Effector memory CD4-positive, alpha-beta T cell (primary cell): ENCODE results near the gene SPINK8.
"Not testable (repeated sequence)": the region's sequence is repeated elsewhere in the genome, so short reads cannot be mapped to it uniquely, and the experiment has no call there.

ENCODE experiments used
- DNase-seq, 3 donors: peaks; one replicate each; pipeline ENCODE4 v3.0.0-alpha.2; 2020
- H3K27ac ChIP-seq: 2 replicates; pipeline ENCODE4 v1.7.0; 2013; ENCODE audit warnings: mild to moderate bottlenecking, low read length, moderate library complexity; ENCODE audit not compliant: insufficient read depth, poor library complexity, severe bottlenecking
- H3K27me3 ChIP-seq: replicated peaks from 2 replicates; pipeline ENCODE4 v1.7.0; 2013; ENCODE audit warnings: mild to moderate bottlenecking, low read length; ENCODE audit not compliant: insufficient read depth, control insufficient read depth, poor library complexity, severe bottlenecking
- H3K36me3 ChIP-seq: 2 replicates; pipeline ENCODE4 v1.7.0; 2013; ENCODE audit warnings: mild to moderate bottlenecking, low read length, moderate library complexity; ENCODE audit not compliant: control insufficient read depth, insufficient read depth
- H3K4me1 ChIP-seq: 2 replicates; pipeline ENCODE4 v1.7.0; 2013; ENCODE audit warnings: low read length, mild to moderate bottlenecking; ENCODE audit not compliant: control insufficient read depth, insufficient read depth, poor library complexity, severe bottlenecking
- H3K4me3 ChIP-seq: 2 replicates; pipeline ENCODE4 v1.7.0; 2013; ENCODE audit warnings: low read length, low read depth, mild to moderate bottlenecking; ENCODE audit not compliant: insufficient read depth, poor library complexity, severe bottlenecking
- H3K9me3 ChIP-seq: 2 replicates; pipeline ENCODE4 v1.7.0; 2013; ENCODE audit warnings: mild to moderate bottlenecking, low read length, moderate library complexity; ENCODE audit not compliant: control insufficient read depth

Gene SPINK8

DNA sequence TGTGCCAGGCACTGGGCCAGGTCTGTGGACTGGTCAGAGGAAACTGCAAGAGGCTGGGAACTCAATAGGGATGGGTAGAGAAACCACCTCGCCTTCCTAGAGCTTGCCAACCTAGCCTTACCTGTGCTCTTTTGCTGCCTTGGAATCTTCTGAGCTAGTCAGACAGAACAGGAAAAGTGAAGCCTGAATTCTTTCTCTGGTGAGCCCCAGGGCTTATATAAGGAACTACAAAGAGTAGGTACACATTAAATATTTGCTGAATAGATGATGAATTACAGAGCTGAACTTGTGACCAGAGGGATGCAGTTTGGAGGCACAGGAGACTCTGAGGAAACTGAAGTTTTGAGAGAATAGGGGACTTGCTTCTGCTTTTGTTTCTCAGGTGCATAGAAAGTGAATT lies 23.0 kb upstream of the SPINK8 start:
- DNase-seq: no peak
- Histone ChIP-seq H3K27ac (no peak overlapping the region), H3K27me3 (no peaks in the 10 kb centered on the region), H3K36me3 (no peaks in the 10 kb centered on the region), H3K9me3 (no peaks in the 10 kb centered on the region), H3K4me3 (no peak overlapping the region), H3K4me1 (no peaks in the 10 kb centered on the region)

DNA sequence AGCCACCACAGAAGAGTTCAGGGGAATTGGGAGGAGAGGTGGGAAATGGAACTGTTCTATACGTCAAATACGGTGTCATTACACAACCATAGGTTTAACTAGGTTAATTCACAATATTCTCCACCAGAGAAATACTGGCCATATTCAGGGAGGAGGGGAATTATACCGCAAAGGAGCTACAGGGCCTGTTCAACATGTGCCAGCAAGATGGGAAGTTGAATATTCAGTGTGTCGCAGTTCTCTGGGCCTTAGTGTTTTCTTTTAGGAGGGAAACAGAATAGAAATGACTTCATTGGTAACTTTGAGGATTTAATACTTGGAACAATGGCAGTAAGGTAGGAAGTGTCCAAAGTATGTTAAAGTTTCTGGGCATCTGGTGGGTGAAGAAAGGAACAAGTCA lies 20.5 kb upstream of the SPINK8 start:
- Histone ChIP-seq H3K4me1 (no peaks in the 10 kb centered on the region), H3K27ac (no peak overlapping the region), H3K9me3 (no peaks in the 10 kb centered on the region), H3K36me3 (no peaks in the 10 kb centered on the region), H3K27me3 (no peaks in the 10 kb centered on the region), H3K4me3 (no peak overlapping the region)
- no peak for DNase-seq

DNA sequence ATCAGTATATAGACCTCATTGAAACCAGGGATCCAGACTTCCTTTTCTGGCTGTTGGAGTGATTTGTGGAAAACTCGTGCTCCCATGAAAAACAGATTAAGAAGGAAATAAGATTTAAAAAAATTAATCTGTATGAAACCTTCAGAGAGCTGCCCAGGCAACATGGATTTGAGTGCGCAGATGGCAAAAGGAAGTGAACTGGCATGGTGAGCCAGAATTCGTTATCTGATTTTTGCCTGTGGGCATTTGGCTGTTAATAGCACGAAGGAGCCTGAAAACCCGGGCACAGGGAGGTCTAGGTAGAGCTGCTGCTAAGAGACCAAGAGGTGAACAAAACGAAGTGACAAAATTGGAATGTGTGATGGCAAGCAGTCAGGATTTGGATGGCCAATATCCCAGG lies 19.1 kb upstream of the SPINK8 start:
- Histone ChIP-seq H3K9me3 (no peaks in the 10 kb centered on the region), H3K27ac (no peak overlapping the region), H3K4me1 (no peaks in the 10 kb centered on the region), H3K4me3 (no peak overlapping the region), H3K36me3 (no peaks in the 10 kb centered on the region), H3K27me3 (no peaks in the 10 kb centered on the region)
- no peak for DNase-seq

DNA sequence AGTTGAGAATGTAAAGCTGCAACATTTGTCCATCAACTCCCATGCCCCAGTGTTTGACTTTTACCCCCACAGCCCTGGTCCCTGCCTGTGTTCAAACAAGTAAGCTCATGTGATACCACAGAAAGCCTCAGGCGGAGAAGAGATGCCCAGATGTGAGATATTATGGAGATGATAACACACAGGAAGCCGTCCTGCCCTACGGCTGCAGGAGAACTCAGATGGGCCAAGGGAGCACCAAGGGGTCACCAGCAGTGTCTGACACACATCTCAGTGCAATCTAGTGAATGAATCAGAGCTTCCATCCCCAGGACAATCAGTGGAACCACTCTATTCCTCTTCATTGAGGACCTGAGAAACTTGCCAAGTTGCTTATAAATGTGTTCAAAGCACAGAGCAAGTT lies 14.0 kb upstream of the SPINK8 start:
- no peaks in the 10 kb centered on the region for H3K9me3 ChIP-seq
- no peaks in the 10 kb centered on the region for H3K36me3 ChIP-seq
- H3K27ac ChIP-seq: no peak overlapping the region
- H3K27me3 ChIP-seq: no peaks in the 10 kb centered on the region
- H3K4me3 ChIP-seq: no peak overlapping the region
- no peaks in the 10 kb centered on the region for H3K4me1 ChIP-seq
- DNase-seq: no peak

DNA sequence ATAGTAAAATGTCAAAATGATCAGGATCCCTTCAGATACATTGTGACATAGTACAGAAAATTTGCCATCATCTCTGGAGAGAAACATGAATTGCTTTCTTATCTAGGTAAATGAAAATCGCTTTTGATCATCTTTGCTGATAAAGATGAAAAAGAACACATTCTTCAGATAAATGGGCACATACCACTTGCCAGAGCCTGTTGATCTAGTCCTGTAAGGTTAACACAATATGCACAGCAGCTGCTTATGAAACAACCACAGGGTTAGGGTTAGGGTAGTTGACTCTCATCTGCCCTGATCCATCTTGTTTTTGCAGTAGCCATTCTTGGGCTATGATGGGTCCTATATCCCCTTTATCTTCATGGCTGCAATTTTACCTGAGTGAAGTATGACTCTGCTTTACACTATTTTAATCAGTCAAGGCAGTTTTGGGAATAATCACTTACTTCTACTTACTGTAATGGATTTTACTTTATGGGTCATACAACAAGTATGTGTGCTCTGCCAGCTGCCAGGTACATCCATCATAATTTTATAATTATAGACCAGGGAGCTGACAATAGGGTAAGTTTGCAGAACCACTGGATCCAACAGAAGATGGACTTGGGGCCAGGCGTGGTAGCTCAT lies 12.6 kb upstream of the SPINK8 start:
- Histone ChIP-seq H3K27ac (no peak overlapping the region), H3K27me3 (no peaks in the 10 kb centered on the region), H3K4me3 (no peak overlapping the region), H3K9me3 (no peaks in the 10 kb centered on the region), H3K36me3 (no peaks in the 10 kb centered on the region), H3K4me1 (no peaks in the 10 kb centered on the region)
- DNase-seq: no peak

DNA sequence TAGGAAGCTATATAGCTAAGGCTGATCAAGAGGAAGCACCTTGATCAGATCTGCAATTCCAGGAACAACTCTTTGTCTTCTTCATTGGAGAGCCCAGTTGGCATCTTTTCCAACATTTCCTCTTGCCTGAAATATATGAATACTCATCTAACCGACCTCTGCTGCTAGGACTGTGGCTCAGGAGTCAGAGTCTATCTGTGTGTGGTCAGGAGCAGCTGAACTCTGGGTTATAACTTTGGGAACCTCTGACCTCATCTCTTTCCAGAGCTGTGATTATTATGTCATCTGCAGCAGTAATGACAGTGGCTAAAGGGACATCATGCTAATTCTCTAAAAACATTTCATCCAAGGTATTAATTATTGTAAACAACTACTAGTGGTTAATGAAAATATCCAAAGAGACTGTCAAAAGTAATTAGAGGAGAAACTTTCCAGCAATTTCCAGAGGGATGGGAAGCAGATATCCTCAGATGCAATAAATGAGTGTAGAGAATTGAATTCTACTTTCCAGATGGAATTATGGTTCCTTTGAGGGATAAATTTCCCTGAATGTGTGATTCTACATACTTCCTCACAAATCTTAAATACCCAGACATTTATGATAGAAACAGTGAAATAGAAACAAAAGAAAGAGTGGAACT lies 11.5 kb upstream of the SPINK8 start:
- no peak for DNase-seq
- H3K9me3 ChIP-seq: no peaks in the 10 kb centered on the region
- H3K4me1 ChIP-seq: no peaks in the 10 kb centered on the region
- H3K4me3 ChIP-seq: no peak overlapping the region
- no peaks in the 10 kb centered on the region for H3K27me3 ChIP-seq
- no peak overlapping the region for H3K27ac ChIP-seq
- no peaks in the 10 kb centered on the region for H3K36me3 ChIP-seq

DNA sequence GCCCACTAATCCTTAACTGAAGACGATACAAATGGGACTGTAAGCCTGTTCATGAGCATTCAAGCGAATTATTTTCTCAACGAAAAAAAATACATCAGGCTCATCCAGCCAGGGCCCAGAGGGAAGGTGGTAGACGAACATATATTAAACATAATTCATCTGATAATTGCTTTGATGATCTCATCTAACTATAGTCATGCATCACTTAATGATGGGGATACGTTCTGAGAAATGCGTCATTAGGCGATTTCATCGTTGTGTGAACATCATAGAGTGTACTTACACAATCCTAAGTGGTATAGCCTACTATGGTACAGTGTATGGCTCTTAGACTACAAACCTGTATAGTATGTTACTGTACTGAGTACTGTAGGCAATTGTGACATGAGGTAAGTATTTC lies 10.0 kb upstream of the SPINK8 start:
- Histone ChIP-seq H3K27ac (no peak overlapping the region), H3K4me3 (no peak overlapping the region), H3K9me3 (no peaks in the 10 kb centered on the region), H3K36me3 (no peaks in the 10 kb centered on the region), H3K27me3 (no peaks in the 10 kb centered on the region), H3K4me1 (no peaks in the 10 kb centered on the region)
- no peak for DNase-seq

DNA sequence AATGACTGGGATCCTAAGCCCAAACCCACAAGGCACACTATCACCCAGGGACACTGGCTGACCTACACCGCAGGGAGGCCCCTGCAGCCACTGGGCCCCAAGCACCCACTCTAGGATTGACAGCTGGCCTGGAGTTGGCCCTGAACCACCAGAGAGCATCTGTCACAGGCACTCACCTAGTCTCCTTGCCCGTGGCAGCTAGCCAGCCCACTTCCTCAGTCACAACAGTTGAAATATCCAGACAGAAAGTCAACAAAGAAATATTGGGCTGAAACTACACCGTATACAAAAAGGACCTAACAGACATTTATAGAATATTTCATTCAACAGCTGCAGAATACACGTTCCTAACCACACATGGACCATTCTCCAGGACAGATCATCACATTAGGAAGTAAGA lies 5.2 kb upstream of the SPINK8 start:
- Histone ChIP-seq H3K4me3 (no peak overlapping the region), H3K4me1 (no peaks in the 10 kb centered on the region), H3K27ac (no peak overlapping the region), H3K27me3 (no peaks in the 10 kb centered on the region), H3K36me3 (no peaks in the 10 kb centered on the region), H3K9me3 (no peaks in the 10 kb centered on the region)
- no peak for DNase-seq

DNA sequence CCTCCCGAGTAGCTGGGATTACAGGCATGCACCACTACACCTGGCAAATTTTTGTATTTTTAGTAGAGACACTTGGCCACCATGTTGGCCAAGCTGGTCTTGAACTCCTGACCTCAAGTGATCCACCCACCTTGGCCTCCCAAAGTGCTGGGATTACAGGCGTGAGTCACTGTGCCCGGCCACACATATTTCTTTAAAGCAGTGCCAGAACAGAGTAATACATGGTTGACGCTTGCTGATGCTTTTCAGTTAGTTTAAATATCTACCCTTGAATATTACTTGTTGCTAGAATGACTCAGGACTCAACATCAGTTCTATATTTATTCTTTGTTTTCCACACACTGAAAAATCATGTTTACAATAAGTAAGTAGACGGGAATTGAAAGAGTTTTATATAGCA lies 4.1 kb upstream of the SPINK8 start:
- not testable (repeated sequence) for H3K36me3 ChIP-seq, H3K27ac ChIP-seq, H3K4me3 ChIP-seq, H3K27me3 ChIP-seq, H3K9me3 ChIP-seq, DNase-seq, H3K4me1 ChIP-seq

DNA sequence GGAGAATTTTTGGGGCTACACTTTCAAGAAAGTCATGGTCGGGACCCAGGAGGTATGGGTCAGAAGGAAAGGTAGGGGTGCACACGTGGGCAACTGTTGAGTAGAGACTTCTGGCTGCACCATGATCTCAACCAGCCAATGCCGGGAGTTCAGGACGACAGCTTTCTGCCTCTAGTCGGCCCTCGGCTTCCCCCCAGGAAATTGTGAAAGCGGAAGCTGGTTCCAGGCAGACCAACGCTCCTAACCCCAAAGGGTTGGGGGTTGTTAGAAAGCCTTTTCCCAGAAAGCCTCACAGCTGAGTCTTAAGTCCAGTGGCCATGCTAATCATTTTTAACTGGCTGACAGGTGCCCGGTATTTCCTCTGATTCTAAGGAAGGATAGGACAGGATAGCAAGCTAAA lies 1.8 kb upstream of the SPINK8 start:
- H3K36me3 ChIP-seq, DNase-seq, H3K27me3 ChIP-seq, H3K27ac ChIP-seq, H3K4me3 ChIP-seq, H3K4me1 ChIP-seq, H3K9me3 ChIP-seq: not testable (repeated sequence)
